ENCODE data around the gene CDK17. TPM values are rescaled to one million over a fixed set of nuclear protein-coding genes. Genes with fewer than 3 reads are reported as not detected.
"Not testable (repeated sequence)": the region's sequence is repeated elsewhere in the genome, so short reads cannot be mapped to it uniquely, and the experiment has no call there.

CDK17 gene
- total RNA-seq, 1 experiment from 2014 or later: 21.4 TPM

- TF ChIP-seq ZBTB33 (IDR thresholded peaks at IDR 0.05; ENCODE audit: extremely low read depth, insufficient replicate concordance, low read length) (no peak), CBX3 (IDR thresholded peaks at IDR 0.05; ENCODE audit: low read depth) (no peak), ZNF274 (IDR thresholded peaks at IDR 0.05; ENCODE audit: low read depth, low read length) (no peak), SRF (IDR thresholded peaks at IDR 0.05; ENCODE audit: low read depth) (no peak), ELF1 (IDR thresholded peaks at IDR 0.05; ENCODE audit: borderline replicate concordance, low read depth) (no peak)
- TF ChIP-seq, protein P1, sequence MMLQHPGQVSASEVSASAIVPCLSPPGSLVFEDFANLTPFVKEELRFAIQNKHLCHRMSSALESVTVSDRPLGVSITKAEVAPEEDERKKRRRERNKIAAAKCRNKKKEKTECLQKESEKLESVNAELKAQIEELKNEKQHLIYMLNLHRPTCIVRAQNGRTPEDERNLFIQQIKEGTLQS (IDR thresholded peaks at IDR 0.05): no peak
Measured at GRCh38 chr12:96383371-96383770, 16.9 kb downstream of the CDK17 start (continued).

- BruUV-seq (replicated peaks); H3K27me3 ChIP-seq (ENCODE audit: insufficient read depth, low read length); RAD21 ChIA-PET (ENCODE audit: low non-redundant PET in 1 of 2, low total read pairs in 2 of 2, uncharacterized antibody in 2 of 2, unreplicated experiment in 2 of 2); intact Hi-C loops (cut with micrococcal nuclease); H3K27ac ChIP-seq (ENCODE audit: low read depth, low read length); H4K20me1 ChIP-seq (ENCODE audit: insufficient read depth); H3K9me3 ChIP-seq (ENCODE audit: control insufficient read depth in 1 of 2, insufficient read depth in 1 of 2, low read depth in 1 of 2, low read length in 2 of 2); H3K9ac ChIP-seq (ENCODE audit: low read length); H3K36me3 ChIP-seq (ENCODE audit: control insufficient read depth in 1 of 2, insufficient read depth in 2 of 2, low read length in 2 of 2); DNase-seq (ENCODE audit: low read depth, low spot score); H3K9me2 ChIP-seq (ENCODE audit: insufficient read depth); ATAC-seq; H3K4me2 ChIP-seq (ENCODE audit: low read length); POLR2A ChIA-PET; CTCF ChIA-PET; H3K4me1 ChIP-seq (ENCODE audit: control insufficient read depth in 1 of 2, insufficient read depth in 2 of 2, low read length in 2 of 2); H2AFZ ChIP-seq (ENCODE audit: low read depth, low read length, poor library complexity, severe bottlenecking); H3K4me3 ChIP-seq (replicated peaks in 1 of 2; ENCODE audit: low read depth in 1 of 2, low read length in 2 of 2): not testable (repeated sequence)
- H3K79me2 ChIP-seq (ENCODE audit: insufficient read depth, low read length): peaks cover 93% of the 10 kb centered on the region
Measured at GRCh38 chr12:96379743-96380142, 20.5 kb downstream of the CDK17 start.

- ChIA-PET POLR2A (no interaction called here), CTCF (no interaction called here), RAD21 (ENCODE audit: low non-redundant PET in 1 of 2, low total read pairs in 2 of 2, uncharacterized antibody in 2 of 2, unreplicated experiment in 2 of 2) (no interaction called here)
- H3K4me3 ChIP-seq (replicated peaks in 1 of 2; ENCODE audit: low read depth in 1 of 2, low read length in 2 of 2): no peak overlapping the region
- ATAC-seq (no peak), DNase-seq (ENCODE audit: low read depth, low spot score) (no peak)
- no peaks in the 10 kb centered on the region; a peak in 1 of 4 replicates for H3K4me1 ChIP-seq (ENCODE audit: control insufficient read depth in 1 of 2, insufficient read depth in 2 of 2, low read length in 2 of 2)
- H3K27me3 ChIP-seq (ENCODE audit: insufficient read depth, low read length): no peaks in the 10 kb centered on the region
- peaks cover 91% of the 10 kb centered on the region for H3K79me2 ChIP-seq (ENCODE audit: insufficient read depth, low read length)
- no peaks in the 10 kb centered on the region for H4K20me1 ChIP-seq (ENCODE audit: insufficient read depth)
- H3K9me2 ChIP-seq (ENCODE audit: insufficient read depth): no peaks in the 10 kb centered on the region
- no TSS peak for BruUV-seq (replicated peaks)
- no peak overlapping the region for H2AFZ ChIP-seq (ENCODE audit: low read depth, low read length, poor library complexity, severe bottlenecking)
- intact Hi-C loops (cut with micrococcal nuclease): no loop called here
- no peak overlapping the region for H3K9ac ChIP-seq (ENCODE audit: low read length)
- no peaks in the 10 kb centered on the region for H3K9me3 ChIP-seq (ENCODE audit: control insufficient read depth in 1 of 2, insufficient read depth in 1 of 2, low read depth in 1 of 2, low read length in 2 of 2)
- no peaks in the 10 kb centered on the region for H3K36me3 ChIP-seq (ENCODE audit: control insufficient read depth in 1 of 2, insufficient read depth in 2 of 2, low read length in 2 of 2)
- H3K27ac ChIP-seq (ENCODE audit: low read depth, low read length): no peak overlapping the region
- no peak overlapping the region for H3K4me2 ChIP-seq (ENCODE audit: low read length)
- no peak for TF ChIP-seq SIN3A (IDR thresholded peaks at IDR 0.05; ENCODE audit: low read depth)
- TF ChIP-seq ELF1 (IDR thresholded peaks at IDR 0.05; ENCODE audit: borderline replicate concordance, low read depth): no peak
- TF ChIP-seq YY1 (IDR thresholded peaks at IDR 0.05; ENCODE audit: extremely low read depth, insufficient replicate concordance, low read depth, low read length): no peak
- TF ChIP-seq, protein P2, sequence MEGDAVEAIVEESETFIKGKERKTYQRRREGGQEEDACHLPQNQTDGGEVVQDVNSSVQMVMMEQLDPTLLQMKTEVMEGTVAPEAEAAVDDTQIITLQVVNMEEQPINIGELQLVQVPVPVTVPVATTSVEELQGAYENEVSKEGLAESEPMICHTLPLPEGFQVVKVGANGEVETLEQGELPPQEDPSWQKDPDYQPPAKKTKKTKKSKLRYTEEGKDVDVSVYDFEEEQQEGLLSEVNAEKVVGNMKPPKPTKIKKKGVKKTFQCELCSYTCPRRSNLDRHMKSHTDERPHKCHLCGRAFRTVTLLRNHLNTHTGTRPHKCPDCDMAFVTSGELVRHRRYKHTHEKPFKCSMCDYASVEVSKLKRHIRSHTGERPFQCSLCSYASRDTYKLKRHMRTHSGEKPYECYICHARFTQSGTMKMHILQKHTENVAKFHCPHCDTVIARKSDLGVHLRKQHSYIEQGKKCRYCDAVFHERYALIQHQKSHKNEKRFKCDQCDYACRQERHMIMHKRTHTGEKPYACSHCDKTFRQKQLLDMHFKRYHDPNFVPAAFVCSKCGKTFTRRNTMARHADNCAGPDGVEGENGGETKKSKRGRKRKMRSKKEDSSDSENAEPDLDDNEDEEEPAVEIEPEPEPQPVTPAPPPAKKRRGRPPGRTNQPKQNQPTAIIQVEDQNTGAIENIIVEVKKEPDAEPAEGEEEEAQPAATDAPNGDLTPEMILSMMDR (IDR thresholded peaks at IDR 0.05 in 2 of 3, conservative IDR thresholded peaks at IDR 0.05 in 1 of 3; ENCODE audit: borderline replicate concordance in 1 of 3, insufficient read depth in 1 of 3, low read depth in 2 of 3, low read length in 2 of 3): no peak
- no peak for TF ChIP-seq POLR2A (IDR thresholded peaks at IDR 0.05; ENCODE audit: borderline replicate concordance, extremely low read depth, insufficient read depth, insufficient read length)
- TF ChIP-seq MAX (IDR thresholded peaks at IDR 0.05): no peak
- TF ChIP-seq POLR2AphosphoS5 (IDR thresholded peaks at IDR 0.05; ENCODE audit: low read depth, low read length): no peak
- TF ChIP-seq ZNF274 (IDR thresholded peaks at IDR 0.05; ENCODE audit: low read depth, low read length): no peak
- TF ChIP-seq RAD21 (IDR thresholded peaks at IDR 0.05; ENCODE audit: low read depth): no peak
- no peak for TF ChIP-seq FOSL1 (IDR thresholded peaks at IDR 0.05; ENCODE audit: low read depth)
Measured at GRCh38 chr12:96378319-96378718, 21.9 kb downstream of the CDK17 start.

All from HCT116 (cell line).